ENCODE data around the gene SMARCE1.

SMARCE1 gene

GRCh38 chr17:40647624-40648383 is at the start of gene SMARCE1:
TSS of gene SMARCE1 (minus strand) at chr17:40647818. CDS start at chr17:40645802, 2,016 bp downstream.
- DNase-seq (ENCODE audit: low read depth in 2 of 2), result peak; percentile 36 to 50

GRCh38 chr17:40697297-40697696 is 49.7 kb upstream of the SMARCE1 start:
- DNase-seq (ENCODE audit: low read depth in 2 of 2), result no peak

GRCh38 chr17:40696651-40697072 is 49.0 kb upstream of the SMARCE1 start:
- DNase-seq (ENCODE audit: low read depth in 2 of 2), result no peak

- DNase-seq (ENCODE audit: low read depth in 2 of 2), result no peak
Measured at GRCh38 chr17:40695874-40696472, 48.4 kb upstream of the SMARCE1 start.

- DNase-seq (ENCODE audit: low read depth in 2 of 2), result no peak
Measured at GRCh38 chr17:40694584-40694983, 47.0 kb upstream of the SMARCE1 start.

GRCh38 chr17:40687106-40687505 is 39.5 kb upstream of the SMARCE1 start:
- DNase-seq (ENCODE audit: low read depth in 2 of 2), result no peak

GRCh38 chr17:40686192-40686591 is 38.6 kb upstream of the SMARCE1 start:
- DNase-seq (ENCODE audit: low read depth in 2 of 2), result no peak

GRCh38 chr17:40680998-40681397 is 33.4 kb upstream of the SMARCE1 start:
- DNase-seq (ENCODE audit: low read depth in 2 of 2), result no peak

- DNase-seq (ENCODE audit: low read depth in 2 of 2), result no peak
Measured at GRCh38 chr17:40679523-40679907, 31.9 kb upstream of the SMARCE1 start.

GRCh38 chr17:40678902-40679522 is 31.4 kb upstream of the SMARCE1 start:
- DNase-seq (ENCODE audit: low read depth in 2 of 2), result no peak

- DNase-seq (ENCODE audit: low read depth in 2 of 2), result no peak
Measured at GRCh38 chr17:40675905-40676304, 28.3 kb upstream of the SMARCE1 start.

- no peak for DNase-seq (ENCODE audit: low read depth in 2 of 2)
Measured at GRCh38 chr17:40672654-40673053, 25.0 kb upstream of the SMARCE1 start.

- DNase-seq (ENCODE audit: low read depth in 2 of 2), result no peak
Measured at GRCh38 chr17:40671282-40671681, 23.7 kb upstream of the SMARCE1 start.

GRCh38 chr17:40666331-40666730 is 18.7 kb upstream of the SMARCE1 start:
- no peak for DNase-seq (ENCODE audit: low read depth in 2 of 2)

- DNase-seq (ENCODE audit: low read depth in 2 of 2), result no peak
Measured at GRCh38 chr17:40664582-40665333, 17.1 kb upstream of the SMARCE1 start, which contains the start of gene KRT222. TSS of gene KRT222 (minus strand) at chr17:40665177. CDS start at chr17:40665099, 78 bp downstream.

GRCh38 chr17:40663252-40663651 is 15.6 kb upstream of the SMARCE1 start:
- no peak for DNase-seq (ENCODE audit: low read depth in 2 of 2)

GRCh38 chr17:40659911-40660310 is 12.3 kb upstream of the SMARCE1 start:
- no peak for DNase-seq (ENCODE audit: low read depth in 2 of 2)

GRCh38 chr17:40658396-40658795 is 10.8 kb upstream of the SMARCE1 start:
- no peak for DNase-seq (ENCODE audit: low read depth in 2 of 2)

- no peak for DNase-seq (ENCODE audit: low read depth in 2 of 2)
Measured at GRCh38 chr17:40651939-40652338, 4.3 kb upstream of the SMARCE1 start.

GRCh38 chr17:40648384-40648968 is 858 bp upstream of the SMARCE1 start:
- no peak for DNase-seq (ENCODE audit: low read depth in 2 of 2)

GRCh38 chr17:40646791-40647623 is 611 bp downstream of the SMARCE1 start:
- DNase-seq (ENCODE audit: low read depth in 2 of 2), result peak; percentile 12 to 15
